ENCODE results near the gene SH3PXD2B. TPM values are rescaled to one million over a fixed set of nuclear protein-coding genes. Genes with fewer than 3 reads are reported as not detected.

The SH3PXD2B gene
- total and polyA plus RNA-seq, 2 of the 13 experiments (the other 11 are each of a cell fraction or from before 2014, with no cell fraction given) = 3.4 to 4.6 TPM

GRCh38 chr5:172448999-172449398 lies 5.3 kb downstream of the SH3PXD2B start:
- Histone ChIP-seq H3K4me2 (ENCODE audit: low read depth, low read length) (no peak overlapping the region), H3K9ac (ENCODE audit: insufficient read depth, low read depth, low read length) (no peak overlapping the region), H3K4me3 (replicated peaks in 1 of 3; ENCODE audit: insufficient read depth in 1 of 3, low read depth in 2 of 3, low read length in 3 of 3) (no peak overlapping the region), H3K27ac (ENCODE audit: extremely low read length, insufficient read depth, low read length) (no peak overlapping the region), H4K20me1 (ENCODE audit: insufficient read depth, low read length) (peaks cover 9% of the 10 kb centered on the region), H3K9me3 (ENCODE audit: low read length) (no peaks in the 10 kb centered on the region), H3K4me1 (ENCODE audit: insufficient read depth, low read length) (peaks cover 26% of the 10 kb centered on the region), H3K79me2 (ENCODE audit: insufficient read depth, low read length) (peaks cover 2% of the 10 kb centered on the region), H3K36me3 (replicated peaks in 1 of 2; ENCODE audit: control insufficient read depth in 1 of 2, insufficient read depth in 2 of 2, low read length in 2 of 2) (no peaks in the 10 kb centered on the region), H2AFZ (ENCODE audit: low read length) (no peak overlapping the region), H3K27me3 (ENCODE audit: control insufficient read depth in 1 of 2, insufficient read depth in 2 of 2, low read length in 2 of 2) (no peaks in the 10 kb centered on the region)
- intact Hi-C loops (cut with micrococcal nuclease; ENCODE audit: unreplicated experiment) = no loop called here
- WGBS (ENCODE audit: low lambda C conversion rate) = 73% methylated on average over 5 of the region's 5 CpGs
- BruUV-seq (replicated peaks) = no TSS peak
- POLR2A ChIA-PET = no interaction called here
- FAIRE-seq = no peak
- in situ Hi-C loops (cut with HindIII; ENCODE audit: extremely low pct_ligation_motif_present, low pct_unique_long_range_greater_than_20kb) = no loop called here
- CTCF ChIA-PET (ENCODE audit: low intra/inter-chr PET ratio, low total read pairs) = no interaction called here
- no peak for ATAC-seq
- no peak for DNase-seq (ENCODE audit: low spot score)
- TF ChIP-seq ZFP37 (CRISPR knock-in tag; IDR thresholded peaks at IDR 0.05; ENCODE audit: borderline replicate concordance) (no peak), ZNF761 (CRISPR knock-in tag; conservative IDR thresholded peaks at IDR 0.05) (no peak), ZNF441 (CRISPR knock-in tag; IDR thresholded peaks at IDR 0.05; ENCODE audit: borderline replicate concordance) (no peak), FIP1L1 (IDR thresholded peaks at IDR 0.05; ENCODE audit: borderline replicate concordance, insufficient read depth, low read depth, low read length) (no peak), TAF15 (IDR thresholded peaks at IDR 0.05; ENCODE audit: low read depth, low read length, poor library complexity, severe bottlenecking) (no peak), NR1H2 (CRISPR knock-in tag; IDR thresholded peaks at IDR 0.05; ENCODE audit: borderline replicate concordance, low read depth) (no peak), BRF2 (CRISPR knock-in tag; IDR thresholded peaks at IDR 0.05) (no peak), ZNF790 (CRISPR knock-in tag; IDR thresholded peaks at IDR 0.05; ENCODE audit: borderline replicate concordance) (no peak), AHDC1 (CRISPR knock-in tag; IDR thresholded peaks at IDR 0.05; ENCODE audit: borderline replicate concordance) (no peak), ATF3 (CRISPR knock-in tag; IDR thresholded peaks at IDR 0.05) (no peak), SOX6 (IDR thresholded peaks at IDR 0.05) (no peak), SOX6 (CRISPR knock-in tag; IDR thresholded peaks at IDR 0.05) (no peak), CERS6 (CRISPR knock-in tag; IDR thresholded peaks at IDR 0.05) (no peak), TOE1 (CRISPR knock-in tag; IDR thresholded peaks at IDR 0.05) (no peak), ZNF317 (CRISPR knock-in tag; IDR thresholded peaks at IDR 0.05) (no peak), TBX2 (CRISPR knock-in tag; IDR thresholded peaks at IDR 0.05; ENCODE audit: borderline replicate concordance) (no peak), ZNF713 (CRISPR knock-in tag; IDR thresholded peaks at IDR 0.05) (no peak)
